ENCODE results near the gene NPFFR1. TPM values are rescaled to one million over a fixed set of nuclear protein-coding genes. Genes with fewer than 3 reads are reported as not detected.
"Not testable (repeated sequence)": the region's sequence is repeated elsewhere in the genome, so short reads cannot be mapped to it uniquely, and the experiment has no call there.

The NPFFR1 gene
- total RNA-seq, 2 donors from 2014 or later: 0.14 TPM; not detected in 1

DNA sequence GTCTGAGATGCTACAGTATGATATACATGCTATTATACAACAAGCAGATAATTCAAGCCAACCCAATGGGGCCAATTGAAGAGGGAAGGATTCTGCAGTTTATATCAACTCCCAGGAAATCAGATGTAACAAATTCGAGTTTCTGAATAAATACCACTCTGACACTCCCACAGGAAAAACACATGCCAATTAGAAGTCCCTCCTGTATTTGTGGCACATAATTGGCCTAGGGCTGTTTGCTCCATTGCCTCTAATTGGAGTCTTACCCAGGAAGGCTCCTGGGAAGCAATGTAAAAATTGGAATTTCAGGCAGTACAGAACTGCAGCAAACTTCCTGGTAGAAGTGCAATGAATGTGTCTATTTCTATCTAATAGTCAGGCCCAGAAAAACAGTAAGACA, 55.3 kb downstream of the NPFFR1 start:
- Histone ChIP-seq H3K27ac (no peak overlapping the region), H3K9me3 (no peaks in the 10 kb centered on the region), H3K4me3 (no peak overlapping the region), H3K36me3 (no peaks in the 10 kb centered on the region), H3K4me1 (ENCODE audit: control insufficient read depth in 1 of 2, low read depth in 2 of 2) (peaks cover 0 to 11% of the 10 kb centered on the region in 2 donors), H3K27me3 (replicated peaks; ENCODE audit: insufficient read depth) (no peaks in the 10 kb centered on the region)
- no peak for DNase-seq (ENCODE audit: low spot score)
- TF ChIP-seq, protein P1, sequence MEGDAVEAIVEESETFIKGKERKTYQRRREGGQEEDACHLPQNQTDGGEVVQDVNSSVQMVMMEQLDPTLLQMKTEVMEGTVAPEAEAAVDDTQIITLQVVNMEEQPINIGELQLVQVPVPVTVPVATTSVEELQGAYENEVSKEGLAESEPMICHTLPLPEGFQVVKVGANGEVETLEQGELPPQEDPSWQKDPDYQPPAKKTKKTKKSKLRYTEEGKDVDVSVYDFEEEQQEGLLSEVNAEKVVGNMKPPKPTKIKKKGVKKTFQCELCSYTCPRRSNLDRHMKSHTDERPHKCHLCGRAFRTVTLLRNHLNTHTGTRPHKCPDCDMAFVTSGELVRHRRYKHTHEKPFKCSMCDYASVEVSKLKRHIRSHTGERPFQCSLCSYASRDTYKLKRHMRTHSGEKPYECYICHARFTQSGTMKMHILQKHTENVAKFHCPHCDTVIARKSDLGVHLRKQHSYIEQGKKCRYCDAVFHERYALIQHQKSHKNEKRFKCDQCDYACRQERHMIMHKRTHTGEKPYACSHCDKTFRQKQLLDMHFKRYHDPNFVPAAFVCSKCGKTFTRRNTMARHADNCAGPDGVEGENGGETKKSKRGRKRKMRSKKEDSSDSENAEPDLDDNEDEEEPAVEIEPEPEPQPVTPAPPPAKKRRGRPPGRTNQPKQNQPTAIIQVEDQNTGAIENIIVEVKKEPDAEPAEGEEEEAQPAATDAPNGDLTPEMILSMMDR (IDR thresholded peaks at IDR 0.05): no peak
- no peak for ATAC-seq (ENCODE audit: insufficient number of reproducible peaks, low FRiP score, low read depth)

DNA sequence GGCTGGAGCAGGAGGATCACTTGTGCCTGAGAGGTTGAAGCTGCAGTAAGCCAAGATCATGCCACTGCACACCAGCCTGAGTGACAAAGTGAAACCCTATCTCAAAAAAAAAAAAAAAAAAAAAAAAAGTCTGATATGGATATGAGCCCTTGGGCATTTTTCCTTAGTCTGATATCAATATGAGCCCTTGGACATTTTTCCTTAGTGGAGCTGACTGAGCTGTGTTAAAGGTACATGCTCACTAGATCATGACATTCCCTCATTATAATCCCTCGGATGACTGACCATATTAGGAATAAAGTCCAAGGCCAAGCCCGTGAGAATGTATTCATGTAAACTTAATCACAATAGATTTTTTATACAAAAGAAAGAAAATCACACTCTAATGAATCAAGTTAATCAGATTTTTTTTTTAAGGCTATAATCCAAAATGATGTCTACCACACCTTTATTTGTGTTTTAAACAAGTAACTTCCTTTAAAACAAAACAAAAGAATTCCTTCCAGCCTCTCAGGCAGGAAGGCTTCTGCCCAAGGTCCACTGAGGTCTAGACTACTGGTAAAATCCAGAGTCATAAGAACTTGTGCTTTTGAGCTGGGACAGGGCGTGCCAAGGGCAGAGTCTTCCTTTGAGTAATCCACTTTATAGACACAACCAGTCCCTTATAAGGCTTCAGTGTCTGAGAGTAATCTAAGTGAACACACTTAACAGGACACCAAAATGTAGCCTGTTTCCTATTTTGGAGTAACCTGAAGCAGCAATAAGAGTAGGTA, 56.1 kb downstream of the NPFFR1 start:
- Histone ChIP-seq H3K9me3 (no peaks in the 10 kb centered on the region), H3K36me3 (no peaks in the 10 kb centered on the region), H3K27me3 (replicated peaks; ENCODE audit: insufficient read depth) (no peaks in the 10 kb centered on the region), H3K4me1 (ENCODE audit: control insufficient read depth in 1 of 2, low read depth in 2 of 2) (peaks cover 0 to 11% of the 10 kb centered on the region in 2 donors), H3K4me3 (no peak overlapping the region), H3K27ac (no peak overlapping the region)
- DNase-seq (ENCODE audit: low spot score) (no peak), ATAC-seq (ENCODE audit: insufficient number of reproducible peaks, low FRiP score, low read depth) (no peak)
- TF ChIP-seq, protein P1 (IDR thresholded peaks at IDR 0.05): no peak

DNA sequence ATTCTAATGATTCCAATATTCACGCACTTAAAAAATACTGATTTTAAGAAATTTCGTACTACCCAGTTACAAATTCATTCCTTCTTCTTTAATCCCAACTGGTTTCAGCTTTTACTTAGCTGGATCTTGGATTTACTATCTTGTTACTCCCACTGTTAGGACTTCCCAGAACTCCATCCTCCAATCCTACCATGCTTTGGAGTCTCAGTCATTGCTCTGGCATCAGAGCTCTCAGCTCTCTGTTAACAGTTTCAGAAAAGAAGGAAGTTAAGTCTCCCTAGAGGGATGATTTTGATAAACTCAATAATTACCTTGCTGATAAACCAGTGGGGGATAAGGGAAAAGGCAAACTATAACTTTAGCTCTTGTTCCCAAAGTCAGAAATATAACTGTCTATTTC, 60.1 kb downstream of the NPFFR1 start:
- no peak for DNase-seq (ENCODE audit: low spot score)

DNA sequence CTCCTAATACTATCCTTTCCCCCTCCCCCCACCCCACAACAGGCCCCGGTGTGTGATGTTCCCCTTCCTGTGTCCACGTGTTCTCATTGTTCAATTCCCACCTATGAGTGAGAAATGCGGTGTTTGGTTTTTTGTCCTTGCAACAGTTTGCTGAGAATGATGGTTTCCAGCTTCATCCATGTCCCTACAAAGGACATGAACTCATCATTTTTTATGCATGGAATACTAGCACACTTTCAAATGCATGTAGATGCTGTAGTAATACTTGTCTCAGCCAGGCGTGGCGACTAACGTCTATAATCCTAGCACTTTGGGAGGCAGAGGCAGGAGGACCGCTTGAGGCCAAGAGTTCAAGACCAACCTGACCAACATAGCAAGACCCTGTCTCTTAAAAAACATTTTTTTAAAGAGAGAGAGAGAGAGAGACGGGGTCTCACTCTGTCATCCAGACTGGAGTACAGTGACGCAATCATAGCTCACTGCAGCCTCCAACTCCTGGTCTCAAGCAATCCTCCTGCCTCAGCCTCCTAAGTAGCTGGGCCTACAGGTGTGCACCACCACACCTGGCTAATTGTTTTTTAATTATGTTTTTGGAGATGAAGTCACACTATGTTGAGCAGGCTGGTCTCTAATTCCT, 60.9 kb downstream of the NPFFR1 start:
- not testable (repeated sequence) for ATAC-seq (ENCODE audit: insufficient number of reproducible peaks, low FRiP score, low read depth); H3K36me3 ChIP-seq; H3K27ac ChIP-seq; H3K27me3 ChIP-seq (replicated peaks; ENCODE audit: insufficient read depth); DNase-seq (ENCODE audit: low spot score); H3K4me3 ChIP-seq; H3K4me1 ChIP-seq (ENCODE audit: control insufficient read depth in 1 of 2, low read depth in 2 of 2); H3K9me3 ChIP-seq

More for the DNA sequence above, 60.1 kb downstream of the NPFFR1 start:
- Histone ChIP-seq H3K9me3 (no peaks in the 10 kb centered on the region), H3K4me3 (no peak overlapping the region), H3K36me3 (no peaks in the 10 kb centered on the region), H3K4me1 (ENCODE audit: control insufficient read depth in 1 of 2, low read depth in 2 of 2) (peaks cover 0 to 7% of the 10 kb centered on the region in 2 donors), H3K27me3 (replicated peaks; ENCODE audit: insufficient read depth) (no peaks in the 10 kb centered on the region), H3K27ac (no peak overlapping the region)
- no peak for ATAC-seq (ENCODE audit: insufficient number of reproducible peaks, low FRiP score, low read depth)
- TF ChIP-seq, protein P1 (IDR thresholded peaks at IDR 0.05): no peak

DNA sequence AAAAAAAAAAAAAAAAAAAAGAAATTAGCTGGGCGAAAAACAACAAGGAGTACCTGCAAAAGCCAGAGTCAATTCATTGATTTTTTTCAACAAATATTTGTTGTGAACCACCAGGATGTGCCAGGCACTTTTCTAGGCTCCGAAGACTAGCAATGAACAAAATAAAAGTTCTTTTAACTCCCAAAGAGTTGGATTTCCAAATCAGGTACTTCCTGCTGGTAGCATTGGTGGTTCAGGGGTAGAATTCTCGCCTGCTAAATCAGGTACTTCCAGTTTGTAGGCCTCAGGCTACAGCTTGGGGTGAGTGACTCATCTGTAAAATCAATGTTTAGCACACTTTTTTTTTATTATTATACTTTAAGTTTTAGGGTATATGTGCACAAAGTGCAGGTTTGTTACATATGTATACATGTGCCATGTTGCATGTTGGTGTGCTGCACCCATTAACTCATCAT, 61.4 kb downstream of the NPFFR1 start:
- Histone ChIP-seq H3K4me3 (no peak overlapping the region), H3K4me1 (ENCODE audit: control insufficient read depth in 1 of 2, low read depth in 2 of 2) (peaks cover 0 to 7% of the 10 kb centered on the region in 2 donors), H3K9me3 (no peaks in the 10 kb centered on the region), H3K36me3 (no peaks in the 10 kb centered on the region), H3K27ac (no peak overlapping the region), H3K27me3 (replicated peaks; ENCODE audit: insufficient read depth) (no peaks in the 10 kb centered on the region)
- no peak for ATAC-seq (ENCODE audit: insufficient number of reproducible peaks, low FRiP score, low read depth)
- TF ChIP-seq, protein P1 (IDR thresholded peaks at IDR 0.05): no peak
- DNase-seq (ENCODE audit: low spot score): no peak

All from thoracic aorta (tissue), 2 donors.